ENCODE measurements around the gene SBK2.

SBK2 gene

GRCh38 chr19:55535173-55535964 lies 1.6 kb downstream of the SBK2 start:
- no peak for TF ChIP-seq EP300 (IDR thresholded peaks at IDR 0.05; ENCODE audit: borderline replicate concordance)
- TF ChIP-seq MAX (IDR thresholded peaks at IDR 0.05): no peak
- no peak for TF ChIP-seq FOXM1 (IDR thresholded peaks at IDR 0.05; ENCODE audit: borderline replicate concordance, low read depth)
- no peak for TF ChIP-seq NFIC (IDR thresholded peaks at IDR 0.05)
- TF ChIP-seq REST (IDR thresholded peaks at IDR 0.05; ENCODE audit: low read depth): no peak
- no peak for TF ChIP-seq EGR1 (IDR thresholded peaks at IDR 0.05)
- TF ChIP-seq, protein P1, sequence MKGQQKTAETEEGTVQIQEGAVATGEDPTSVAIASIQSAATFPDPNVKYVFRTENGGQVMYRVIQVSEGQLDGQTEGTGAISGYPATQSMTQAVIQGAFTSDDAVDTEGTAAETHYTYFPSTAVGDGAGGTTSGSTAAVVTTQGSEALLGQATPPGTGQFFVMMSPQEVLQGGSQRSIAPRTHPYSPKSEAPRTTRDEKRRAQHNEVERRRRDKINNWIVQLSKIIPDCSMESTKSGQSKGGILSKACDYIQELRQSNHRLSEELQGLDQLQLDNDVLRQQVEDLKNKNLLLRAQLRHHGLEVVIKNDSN (IDR thresholded peaks at IDR 0.05): no peak
- TF ChIP-seq TCF12 (IDR thresholded peaks at IDR 0.05; ENCODE audit: low read depth): no peak
- no peak for TF ChIP-seq TAF1 (IDR thresholded peaks at IDR 0.05; ENCODE audit: low read depth)
- TF ChIP-seq RAD21 (IDR thresholded peaks at IDR 0.05; ENCODE audit: low read depth): no peak
- TF ChIP-seq TEAD4 (IDR thresholded peaks at IDR 0.05): no peak
- TF ChIP-seq ZBTB7A (IDR thresholded peaks at IDR 0.05; ENCODE audit: low read depth): no peak
- TF ChIP-seq YY1 (IDR thresholded peaks at IDR 0.05; ENCODE audit: low read depth): no peak
- TF ChIP-seq CEBPB (IDR thresholded peaks at IDR 0.05): no peak
- TF ChIP-seq CREB1 (IDR thresholded peaks at IDR 0.05; ENCODE audit: low read depth): no peak

- TF ChIP-seq, protein P1 (IDR thresholded peaks at IDR 0.05): no peak
- TF ChIP-seq REST (IDR thresholded peaks at IDR 0.05; ENCODE audit: low read depth): no peak
- TF ChIP-seq ZBTB7A (IDR thresholded peaks at IDR 0.05; ENCODE audit: low read depth): no peak
- TF ChIP-seq YY1 (IDR thresholded peaks at IDR 0.05; ENCODE audit: low read depth): no peak
- no peak for TF ChIP-seq EGR1 (IDR thresholded peaks at IDR 0.05)
Observed at GRCh38 chr19:55530996-55531395, 5.9 kb downstream of the SBK2 start.

GRCh38 chr19:55529636-55530234 lies 7.2 kb downstream of the SBK2 start:
- TF ChIP-seq FOXM1 (IDR thresholded peaks at IDR 0.05; ENCODE audit: borderline replicate concordance, low read depth) (no peak), NFIC (IDR thresholded peaks at IDR 0.05) (no peak), RAD21 (IDR thresholded peaks at IDR 0.05; ENCODE audit: low read depth) (no peak), EP300 (IDR thresholded peaks at IDR 0.05; ENCODE audit: borderline replicate concordance) (no peak), TEAD4 (IDR thresholded peaks at IDR 0.05) (no peak), YY1 (IDR thresholded peaks at IDR 0.05; ENCODE audit: low read depth) (no peak), EGR1 (IDR thresholded peaks at IDR 0.05) (no peak), CREB1 (IDR thresholded peaks at IDR 0.05; ENCODE audit: low read depth) (no peak)
- TF ChIP-seq, protein P1 (IDR thresholded peaks at IDR 0.05): no peak

- TF ChIP-seq NFIC (IDR thresholded peaks at IDR 0.05) (no peak), TEAD4 (IDR thresholded peaks at IDR 0.05) (no peak), ZBTB7A (IDR thresholded peaks at IDR 0.05; ENCODE audit: low read depth) (no peak), CREB1 (IDR thresholded peaks at IDR 0.05; ENCODE audit: low read depth) (no peak), TAF1 (IDR thresholded peaks at IDR 0.05; ENCODE audit: low read depth) (no peak), REST (IDR thresholded peaks at IDR 0.05; ENCODE audit: low read depth) (no peak), CEBPB (IDR thresholded peaks at IDR 0.05) (no peak), MAX (IDR thresholded peaks at IDR 0.05) (no peak), TCF12 (IDR thresholded peaks at IDR 0.05; ENCODE audit: low read depth) (no peak)
- TF ChIP-seq, protein P1 (IDR thresholded peaks at IDR 0.05): no peak
Observed at GRCh38 chr19:55528030-55528803, 8.7 kb downstream of the SBK2 start.

All from Ishikawa (cell line).